Measurements from ENCODE around the gene ANKLE1.

The ANKLE1 gene

DNA sequence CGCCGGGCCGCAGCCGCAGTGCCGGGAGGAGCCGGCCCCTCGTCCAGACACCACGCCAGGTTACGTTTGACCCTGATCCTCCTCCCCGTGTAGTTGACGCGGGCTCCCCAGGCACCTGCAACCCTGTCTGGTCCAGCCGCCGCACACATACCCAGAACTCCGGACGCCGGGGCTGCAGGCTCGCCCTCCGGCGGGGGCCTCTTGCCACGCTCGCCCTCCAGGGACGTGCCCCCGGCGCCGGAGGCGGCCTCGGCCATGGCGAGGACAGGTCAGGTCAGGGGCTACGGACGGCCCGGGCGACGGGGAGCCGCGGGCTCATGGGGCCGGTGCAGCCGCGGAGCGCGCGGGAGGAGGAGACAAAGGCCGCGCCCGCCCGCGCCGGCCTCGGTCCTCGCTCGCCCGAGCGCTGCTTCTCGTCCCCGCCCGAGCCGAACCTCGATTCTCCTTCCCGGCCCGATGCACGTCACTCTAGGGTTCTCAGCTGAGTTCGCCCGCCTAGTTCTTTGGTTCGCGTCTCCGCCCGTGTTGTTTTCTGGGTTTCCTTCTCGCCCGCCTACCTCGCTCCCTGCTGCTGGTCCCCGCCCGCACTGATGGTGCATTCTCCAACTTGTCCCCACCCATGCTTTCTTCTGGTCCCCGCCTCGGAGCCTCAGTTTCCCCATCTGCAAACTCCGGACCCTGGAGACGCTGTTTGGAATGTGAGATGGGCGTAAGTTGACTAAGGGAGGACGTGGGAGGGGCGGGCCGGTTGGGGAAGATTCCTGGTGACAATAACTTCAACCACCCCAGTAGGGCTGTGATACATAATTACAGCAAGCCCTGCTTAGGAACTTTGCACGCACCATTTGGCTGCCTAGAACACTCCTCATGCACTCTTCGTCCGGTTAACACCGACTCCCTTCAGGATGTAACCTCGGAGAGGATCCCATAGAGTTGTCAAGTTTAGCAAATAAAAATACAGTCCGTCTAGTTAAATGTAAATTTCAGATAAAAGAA is 53.0 kb downstream of the ANKLE1 start, which contains the start of gene ANO8 (continued):
- TF ChIP-seq, protein P1, sequence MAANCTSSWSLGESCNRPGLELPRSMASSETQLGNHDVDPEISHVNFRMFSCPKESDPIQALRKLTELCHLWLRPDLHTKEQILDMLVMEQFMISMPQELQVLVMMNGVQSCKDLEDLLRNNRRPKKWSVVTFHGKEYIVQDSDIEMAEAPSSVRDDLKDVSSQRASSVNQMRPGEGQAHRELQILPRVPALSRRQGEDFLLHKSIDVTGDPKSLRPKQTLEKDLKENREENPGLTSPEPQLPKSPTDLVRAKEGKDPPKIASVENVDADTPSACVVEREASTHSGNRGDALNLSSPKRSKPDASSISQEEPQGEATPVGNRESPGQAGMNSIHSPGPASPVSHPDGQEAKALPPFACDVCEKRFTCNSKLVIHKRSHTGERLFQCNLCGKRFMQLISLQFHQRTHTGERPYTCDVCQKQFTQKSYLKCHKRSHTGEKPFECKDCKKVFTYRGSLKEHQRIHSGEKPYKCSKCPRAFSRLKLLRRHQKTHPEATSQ (tag by site-specific recombination; IDR thresholded peaks at IDR 0.05) = peak; percentile 99
- TF ChIP-seq ZNF654 (tag by site-specific recombination; IDR thresholded peaks at IDR 0.05; ENCODE audit: low read depth) = no peak

- POLR2A ChIA-PET = interaction anchor here (1.2 to 7.6 kb wide), 4 partner anchors 18 to 84 kb away, joined by 3 to 64 read pairs (median 6); partner anchors contain the start of genes DDA1 and MVB12A
- H3K27ac ChIP-seq (ENCODE audit: extremely low read depth, low read depth, low read length) = no peak overlapping the region
- H3K4me3 ChIP-seq (ENCODE audit: low read depth, low read length) = no peak overlapping the region
- peaks cover 8% of the 10 kb centered on the region for H3K4me1 ChIP-seq (ENCODE audit: control insufficient read depth, insufficient read depth, low read length)
- CTCF ChIA-PET = interaction anchor here (0.6 to 1.6 kb wide), 10 partner anchors 23 to 777 kb away, joined by 3 to 6 read pairs (median 3); no protein-coding TSS in a partner anchor
- no peak for TF ChIP-seq ZNF473 (tag by site-specific recombination; IDR thresholded peaks at IDR 0.05)
- 0 out of 2 replicates have a peak, but pooled peaks have one; percentile 18 for TF ChIP-seq KLF10 (tag by site-specific recombination; IDR thresholded peaks at IDR 0.05)
- H3K9me3 ChIP-seq (ENCODE audit: control insufficient read depth, insufficient read depth, low read depth, low read length) = no peaks in the 10 kb centered on the region
- peaks cover 0 to 27% of the 10 kb centered on the region in 2 experiments; a peak in 2 of 3 replicates for H3K36me3 ChIP-seq (ENCODE audit: control insufficient read depth in 2 of 2, insufficient read depth in 1 of 2, low read length in 2 of 2)
Observed at GRCh38 chr19:17335575-17335974, 53.9 kb downstream of the ANKLE1 start.

All from HEK293 (cell line).